ENCODE results near the gene PAPPA2.

Gene PAPPA2

DNA sequence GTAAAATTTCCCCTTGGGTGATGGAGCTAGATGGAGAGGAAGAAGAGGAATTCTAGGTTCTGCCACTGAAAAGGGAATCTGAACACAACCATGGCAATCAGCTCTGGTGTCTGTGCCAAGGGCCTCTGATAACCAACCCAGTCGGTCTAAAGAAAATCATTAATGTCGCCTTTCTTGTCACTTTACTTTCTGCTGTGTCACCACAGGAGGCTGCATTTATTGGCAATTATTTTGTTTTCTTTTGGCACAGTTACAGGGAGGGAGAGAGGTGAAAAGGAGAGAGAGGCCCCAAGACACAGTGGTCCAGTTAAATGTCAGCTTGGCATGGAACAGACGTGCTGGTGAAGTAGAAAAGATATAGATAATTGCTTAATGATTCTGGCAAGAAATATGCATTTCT lies 414.6 kb downstream of the PAPPA2 start:
- H3K4me3 ChIP-seq (ENCODE audit: low read depth, low read length), result no peak overlapping the region
- ChIA-PET POLR2A (no interaction called here), CTCF (no interaction called here)
- DNase-seq (ENCODE audit: low read depth, low spot score), result no peak
- no peak for TF ChIP-seq CTCF (IDR thresholded peaks at IDR 0.05; ENCODE audit: insufficient read depth, low read length, missing control alignments)

DNA sequence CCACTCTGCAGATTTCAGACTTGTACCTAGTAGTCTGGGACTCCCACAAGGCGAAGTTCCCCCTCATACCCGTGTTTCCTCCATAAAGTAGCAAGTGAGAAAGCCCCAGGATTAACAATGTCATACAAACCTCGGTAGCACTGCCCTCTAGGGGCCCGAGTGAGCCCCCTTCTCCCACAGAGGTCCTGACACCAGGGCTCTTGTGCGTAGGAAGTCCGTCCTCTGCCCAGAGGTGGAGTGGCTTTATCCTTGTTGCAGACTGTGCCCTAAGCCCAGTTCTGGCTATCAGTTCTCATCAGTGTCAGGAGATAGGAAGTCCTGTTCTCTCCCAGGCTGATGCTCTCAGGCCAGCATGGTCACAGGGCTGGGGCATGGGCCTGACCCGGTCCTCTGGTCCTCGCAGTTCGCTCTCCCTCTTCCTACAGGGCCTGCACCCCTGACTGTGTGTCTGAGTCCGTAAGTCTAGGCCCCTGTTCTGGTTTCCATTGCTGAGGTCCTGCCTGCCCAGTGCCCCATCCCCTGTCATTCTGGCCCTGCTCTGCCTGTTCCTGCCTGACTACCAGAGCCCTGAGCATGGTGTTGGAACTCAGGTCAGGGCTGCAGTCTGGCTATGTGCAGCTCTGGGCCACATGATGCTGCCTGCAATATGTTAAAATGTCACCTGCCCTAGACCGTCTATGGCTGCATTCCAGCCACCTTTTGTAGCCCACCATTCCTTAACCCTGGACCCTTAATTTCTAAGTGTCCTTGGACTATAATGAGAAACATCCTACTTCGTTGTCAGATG lies 416.0 kb downstream of the PAPPA2 start:
- TF ChIP-seq CTCF (IDR thresholded peaks at IDR 0.05; ENCODE audit: insufficient read depth, low read length, missing control alignments), result no peak
- CTCF ChIA-PET, result interaction anchor here (2.5 to 2.6 kb wide), 2 partner anchors 7 to 318 kb away, joined by 15 to 33 read pairs; no protein-coding TSS in a partner anchor
- POLR2A ChIA-PET, result no interaction called here
- H3K4me3 ChIP-seq (ENCODE audit: low read depth, low read length), result no peak overlapping the region
- DNase-seq (ENCODE audit: low read depth, low spot score), result no peak

DNA sequence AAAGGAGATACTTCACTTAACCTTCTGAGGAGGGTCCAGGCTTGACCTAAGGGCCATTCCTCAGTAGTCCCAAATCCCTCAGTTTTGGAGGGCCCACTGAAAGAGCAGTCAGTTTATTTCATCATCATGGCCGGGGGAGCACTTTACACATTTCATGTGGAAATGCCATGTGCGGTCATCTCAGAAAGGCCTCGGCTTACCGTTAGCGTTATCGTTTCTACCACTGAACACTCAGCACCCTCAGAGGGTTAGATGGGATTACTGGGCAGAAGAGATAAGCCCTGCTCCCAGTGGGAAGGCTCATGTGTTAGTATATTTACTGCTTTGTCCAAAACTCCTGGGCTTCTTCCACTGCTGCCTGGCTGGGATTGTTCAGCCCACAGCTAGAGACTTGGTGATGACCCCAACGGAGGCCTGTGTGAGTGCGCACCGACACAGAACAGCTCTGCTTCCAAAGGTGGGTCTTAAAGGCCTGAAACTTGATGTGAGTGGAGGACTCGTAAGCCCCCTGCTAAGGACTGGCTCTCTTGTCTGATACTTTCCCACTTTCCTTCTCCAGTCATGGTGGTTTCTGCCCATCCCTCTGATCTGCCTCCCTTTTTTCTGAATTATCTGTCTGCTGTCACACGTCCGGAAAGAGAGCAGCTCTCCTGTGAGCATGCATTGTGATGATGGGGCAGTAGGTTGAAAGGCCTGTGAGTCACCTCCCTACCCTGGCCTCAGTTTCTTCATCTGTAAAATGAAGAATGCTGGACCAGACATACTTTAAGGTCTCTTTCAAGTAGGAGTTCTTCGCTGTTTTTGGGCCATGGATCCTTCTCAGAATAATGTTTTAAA lies 417.0 kb downstream of the PAPPA2 start:
- no peak overlapping the region for H3K4me3 ChIP-seq (ENCODE audit: low read depth, low read length)
- POLR2A ChIA-PET, result no interaction called here
- TF ChIP-seq CTCF (IDR thresholded peaks at IDR 0.05; ENCODE audit: insufficient read depth, low read length, missing control alignments), result no peak
- CTCF ChIA-PET, result interaction anchor here (0.5 to 2.6 kb wide), 12 partner anchors 8 to 1733 kb away, joined by 3 to 33 read pairs (median 4); no protein-coding TSS in a partner anchor
- no peak for DNase-seq (ENCODE audit: low read depth, low spot score)

GRCh38 chr1:176880955-176881595 lies 418.1 kb downstream of the PAPPA2 start:
- H3K4me3 ChIP-seq (ENCODE audit: low read depth, low read length), result no peak overlapping the region
- DNase-seq (ENCODE audit: low read depth, low spot score), result no peak
- peak; percentile 80 for TF ChIP-seq CTCF (IDR thresholded peaks at IDR 0.05; ENCODE audit: insufficient read depth, low read length, missing control alignments)
- CTCF ChIA-PET, result interaction anchor here (0.5 to 2.6 kb wide), 12 partner anchors 9 to 1734 kb away, joined by 3 to 33 read pairs (median 4); no protein-coding TSS in a partner anchor
- POLR2A ChIA-PET, result no interaction called here

DNA sequence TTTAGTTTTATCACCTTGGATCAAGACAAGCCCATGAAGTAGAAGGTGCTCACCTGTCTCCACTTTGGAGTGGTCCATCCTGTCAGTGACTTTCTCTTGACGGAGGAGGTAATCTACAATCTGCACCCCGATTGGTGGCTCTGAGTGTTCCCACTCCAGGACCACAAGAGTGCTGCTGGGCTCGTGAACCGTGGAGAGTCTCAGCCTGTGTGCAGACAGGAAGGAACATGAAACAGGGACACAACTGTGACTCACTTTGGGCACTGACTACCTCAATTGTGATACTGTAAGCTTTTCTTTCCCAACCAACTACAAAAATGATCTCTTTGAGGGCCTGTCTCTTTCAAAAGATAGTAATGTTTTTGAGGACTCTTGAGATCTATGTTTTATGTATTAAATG lies 421.3 kb downstream of the PAPPA2 start:
- TF ChIP-seq CTCF (IDR thresholded peaks at IDR 0.05; ENCODE audit: insufficient read depth, low read length, missing control alignments), result no peak
- no peak for DNase-seq (ENCODE audit: low read depth, low spot score)

More for the DNA sequence above, 421.3 kb downstream of the PAPPA2 start:
- CTCF ChIA-PET, result interaction anchor here (2.4 kb wide), 1 partner anchor 324 kb away, joined by 13 read pairs; no protein-coding TSS in a partner anchor
- POLR2A ChIA-PET, result no interaction called here
- no peak overlapping the region for H3K4me3 ChIP-seq (ENCODE audit: low read depth, low read length)

All from AG04449 (cell line).